NCI-H774 (cell line): ENCODE data around the gene BSN.

Source experiments
- DNase-seq: peaks from one replicate; lab custom pipeline; 2025; lab: John Stamatoyannopoulos, UW

The BSN gene

DNA sequence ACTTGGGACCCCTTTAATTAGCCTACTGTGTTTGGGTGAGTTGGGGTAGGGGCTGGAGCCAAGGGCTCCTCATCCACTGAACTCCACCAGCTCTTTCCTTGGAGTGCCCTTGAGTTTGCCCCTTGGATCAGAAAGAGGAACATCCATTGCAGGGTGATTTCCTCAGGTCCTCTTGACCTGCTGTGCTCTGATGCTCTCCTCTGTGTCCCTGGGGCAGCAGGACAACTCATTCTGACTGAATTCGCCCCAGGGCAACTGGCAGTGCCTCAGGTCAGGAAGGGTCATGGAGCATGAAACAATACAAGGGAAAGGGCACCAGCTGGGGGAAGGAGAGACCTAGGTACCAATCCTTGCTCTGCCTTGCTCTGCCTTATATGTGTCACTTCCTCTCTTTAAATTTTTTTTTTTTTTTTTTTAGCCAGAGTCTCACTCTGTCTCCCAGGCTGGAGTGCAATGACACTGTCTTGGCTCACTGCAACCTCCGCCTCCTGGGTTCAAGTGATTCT, 47.8 kb downstream of the BSN start:
- DNase-seq, result no peak

DNA sequence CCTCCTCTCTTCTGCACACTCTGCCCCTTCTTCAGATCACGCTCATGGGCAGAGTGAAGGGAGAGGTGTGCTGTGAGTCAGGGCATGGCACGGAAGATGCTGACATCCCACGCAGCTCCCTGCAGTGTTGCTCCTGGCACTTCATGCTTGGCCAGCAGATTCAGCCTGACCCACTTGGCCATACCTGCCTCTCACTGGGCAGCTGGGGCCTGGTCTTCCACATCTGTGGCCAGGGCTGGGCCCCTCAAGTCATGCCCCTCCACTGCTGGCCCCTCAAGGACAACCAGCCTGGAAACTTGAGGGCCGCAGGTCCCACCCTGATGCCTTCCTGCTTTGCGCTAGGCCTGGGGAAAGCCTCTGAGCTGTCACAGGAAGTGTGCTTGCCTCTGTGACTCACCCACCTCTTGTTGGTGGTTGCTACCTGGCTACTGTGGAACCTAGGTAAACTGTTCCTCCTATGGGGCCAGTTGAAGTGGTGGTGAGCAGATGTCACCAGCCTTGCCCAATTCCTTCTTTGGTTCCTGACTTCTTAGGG, 48.7 kb downstream of the BSN start:
- no peak for DNase-seq

DNA sequence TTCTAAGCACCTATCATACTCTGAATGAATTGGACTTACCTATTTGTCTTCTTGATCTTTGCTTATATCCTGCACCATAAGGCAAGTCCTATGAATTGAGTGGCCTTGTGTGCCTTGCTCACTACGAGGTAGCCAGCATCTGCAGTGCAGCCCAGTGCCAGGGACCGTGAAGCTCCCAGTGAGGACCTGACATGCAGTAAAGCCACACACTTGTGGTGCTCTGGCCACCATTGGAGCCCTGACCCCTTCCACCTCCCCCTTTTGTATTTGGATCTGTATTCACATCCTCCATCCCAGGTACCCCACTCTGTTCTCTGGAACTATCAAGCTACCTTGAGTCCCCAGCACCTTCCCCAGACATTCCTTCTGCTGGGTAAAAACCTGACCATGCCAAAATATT, 52.1 kb downstream of the BSN start:
- no peak for DNase-seq

DNA sequence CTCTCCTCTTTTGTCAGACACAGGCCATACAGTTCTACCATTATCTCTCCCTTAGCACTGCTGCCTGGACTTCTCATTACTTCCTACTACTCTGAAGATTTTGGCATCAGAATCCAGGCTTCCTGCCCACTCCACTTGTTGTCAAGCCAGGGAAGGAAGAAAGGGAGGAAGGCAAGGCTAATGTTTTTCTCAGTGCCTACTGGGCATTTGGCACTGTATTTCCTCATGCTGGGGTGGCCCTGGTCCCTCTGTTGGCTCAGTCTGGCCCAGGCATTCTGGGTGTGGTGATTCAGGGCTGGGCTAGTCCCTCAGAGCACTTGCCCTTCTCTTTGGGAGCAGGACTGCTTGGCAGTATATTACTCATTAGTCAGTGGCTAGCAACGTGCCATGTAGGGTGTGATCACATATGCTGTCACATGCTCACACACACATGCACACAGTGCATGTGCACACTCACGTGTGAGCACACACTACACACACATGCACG, 52.9 kb downstream of the BSN start:
- no peak for DNase-seq

DNA sequence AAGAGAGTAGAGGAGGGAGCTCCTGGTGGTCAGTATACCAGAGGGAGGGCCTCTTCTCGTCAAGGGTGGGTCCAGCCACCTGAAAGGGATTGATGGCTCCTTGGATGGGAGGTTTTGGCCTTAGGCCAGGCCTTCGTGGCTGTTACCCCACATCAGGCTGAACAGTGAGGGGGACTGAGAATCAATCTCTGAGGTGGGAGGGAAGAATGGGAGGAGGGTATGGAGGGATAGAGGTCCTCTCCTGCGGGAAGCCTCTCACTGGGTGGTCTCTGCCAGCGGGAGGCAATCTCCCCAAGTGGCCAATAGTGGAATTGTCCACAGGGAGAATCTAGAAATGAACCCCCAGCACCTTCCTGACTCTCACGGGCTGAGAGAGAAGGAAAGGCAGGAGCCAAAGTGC, 53.5 kb downstream of the BSN start:
- no peak for DNase-seq

DNA sequence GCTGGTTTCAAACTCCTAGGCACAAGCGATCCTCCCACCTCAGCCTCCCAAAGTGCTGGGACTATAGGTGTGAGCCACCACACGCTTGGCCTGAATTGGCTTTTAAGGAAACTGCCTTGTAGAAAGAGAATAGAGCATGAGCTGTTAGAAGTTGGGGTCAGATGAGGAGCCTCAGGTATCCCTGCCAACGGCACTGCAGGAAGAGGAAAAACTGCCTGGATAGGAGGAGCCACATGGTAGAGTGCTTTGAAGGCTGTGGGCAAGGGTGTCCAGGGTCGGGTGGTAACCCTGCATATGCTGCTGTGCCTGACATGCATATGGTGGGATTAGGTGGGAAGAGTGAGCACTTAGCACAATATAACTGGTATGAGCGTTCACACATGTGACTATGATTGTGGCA, 55.0 kb downstream of the BSN start:
- no peak for DNase-seq

DNA sequence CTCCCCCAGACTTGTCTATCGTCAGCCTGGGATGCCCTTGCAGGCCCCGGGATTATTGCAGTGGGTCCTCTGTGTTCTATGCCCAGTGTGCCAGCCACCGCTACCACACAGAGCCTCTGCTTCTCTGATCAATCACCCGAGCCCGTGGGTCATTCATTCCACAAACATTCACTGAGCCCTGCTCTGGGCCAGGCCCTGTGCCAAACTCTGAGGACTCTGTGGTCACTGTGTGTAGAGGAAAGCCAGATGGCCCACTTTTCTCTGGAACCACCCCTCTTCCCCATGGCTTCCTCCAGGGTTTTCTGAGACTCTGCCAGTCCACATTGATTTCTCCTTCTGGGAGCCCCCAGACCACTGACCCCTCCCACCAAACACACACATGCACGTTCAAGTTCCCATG, 55.5 kb downstream of the BSN start:
- DNase-seq, result no peak

DNA sequence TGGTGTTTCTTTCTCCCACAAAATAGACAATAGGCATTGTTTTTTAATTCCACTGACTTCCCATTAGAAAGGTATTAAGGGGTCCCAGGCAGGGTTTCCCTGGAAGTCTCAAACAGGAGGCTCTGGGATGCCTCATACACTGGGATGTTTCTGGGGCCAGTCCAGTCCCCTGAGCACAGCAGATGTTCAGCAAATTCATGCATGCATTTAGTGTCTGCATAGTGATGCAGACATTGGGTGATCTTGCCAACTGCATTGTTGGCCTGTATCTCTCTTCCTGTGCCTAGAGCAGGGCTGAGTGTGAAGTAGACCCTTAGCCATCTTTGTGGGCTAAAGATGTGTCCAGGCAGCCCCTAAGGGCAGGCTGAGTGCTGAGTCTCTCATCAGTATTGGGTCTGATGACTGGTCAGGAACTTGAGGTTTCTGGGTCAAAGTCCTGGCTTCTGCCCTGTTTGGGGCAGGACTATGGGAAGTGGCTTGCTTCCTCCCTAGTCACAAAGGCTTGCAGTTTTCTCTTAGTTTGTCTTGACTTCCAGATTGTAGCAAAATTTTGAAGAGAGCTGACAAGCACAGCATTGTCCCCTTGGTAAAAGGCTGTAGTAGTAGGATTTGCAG, 56.5 kb downstream of the BSN start:
- no peak for DNase-seq

DNA sequence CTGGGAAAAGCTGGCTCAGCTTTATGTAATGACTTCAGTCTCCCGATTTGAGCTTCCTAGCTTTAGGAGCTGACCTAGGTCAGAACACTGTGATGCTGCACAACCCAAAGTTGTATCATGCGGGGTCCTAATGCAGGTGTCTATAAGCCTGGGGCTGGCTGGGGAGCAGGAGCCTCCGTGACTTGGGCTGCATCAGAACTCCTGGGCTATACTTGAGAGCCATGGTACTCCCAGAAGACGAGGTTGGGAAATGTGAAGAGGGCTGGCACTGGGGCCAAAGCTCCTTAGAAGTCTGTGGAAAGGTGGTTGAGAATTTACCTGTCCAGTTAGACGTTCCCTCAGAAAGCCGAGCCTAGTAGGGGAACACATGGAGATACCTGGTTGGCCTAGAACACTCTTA, 57.0 kb downstream of the BSN start:
- DNase-seq, result no peak

DNA sequence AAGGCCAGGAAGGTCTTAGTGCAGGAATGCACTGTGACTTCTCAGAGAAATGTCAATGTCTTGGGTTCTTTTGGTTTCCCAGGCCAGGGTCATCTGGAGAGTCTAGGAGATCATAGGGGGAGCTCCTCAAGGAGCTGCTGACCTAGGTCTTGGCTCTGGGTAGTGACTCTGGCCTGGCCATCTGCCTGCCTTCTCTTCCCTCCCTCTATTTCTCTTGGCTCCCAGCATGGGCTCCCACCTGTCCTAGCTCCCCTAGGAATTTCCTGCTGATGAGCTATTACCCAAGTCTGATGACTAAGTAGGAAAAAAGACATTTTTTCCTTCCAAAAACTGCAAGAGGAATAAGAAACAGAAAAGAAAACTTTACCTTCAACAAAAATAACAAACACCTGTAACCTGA, 57.4 kb downstream of the BSN start:
- DNase-seq, result no peak

DNA sequence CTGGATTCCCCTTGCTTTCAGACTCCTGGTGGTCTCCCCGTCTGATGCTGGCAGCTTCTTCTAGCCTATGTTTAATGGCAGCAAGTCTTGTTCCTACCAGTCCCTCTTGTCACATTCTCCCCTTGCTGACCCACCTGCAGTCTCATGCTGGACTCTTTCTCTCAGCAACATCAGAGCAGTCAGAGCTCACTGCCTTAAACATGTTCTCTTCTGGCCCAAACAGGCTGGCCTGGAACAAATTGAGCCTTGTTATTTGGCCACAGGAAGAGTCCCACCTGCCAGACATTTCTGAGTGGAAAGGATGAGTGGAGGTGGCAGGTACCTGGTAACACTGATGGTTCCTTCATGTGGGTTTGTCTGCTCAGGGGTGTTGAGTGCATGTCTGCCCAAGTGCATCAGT, 60.7 kb downstream of the BSN start:
- no peak for DNase-seq

DNA sequence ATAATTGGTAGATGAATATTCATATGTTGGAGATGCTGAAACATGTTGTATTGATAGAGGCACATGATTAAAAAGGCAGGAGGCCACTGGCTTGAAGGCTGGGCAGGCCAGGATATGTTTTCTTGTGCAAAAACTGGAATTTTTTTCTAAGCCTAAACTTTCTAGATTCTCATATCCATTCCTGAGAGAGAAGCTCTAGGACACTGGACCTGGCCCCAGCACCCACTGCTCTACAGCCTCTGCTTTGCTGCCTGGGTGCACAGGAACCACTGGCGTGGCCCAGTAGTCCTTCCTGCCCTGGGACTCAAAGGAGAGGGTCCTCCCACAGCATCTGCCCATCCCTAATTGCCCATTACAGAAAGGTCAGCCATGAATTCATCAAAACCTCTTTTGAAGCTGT, 61.8 kb downstream of the BSN start:
- DNase-seq, result no peak

DNA sequence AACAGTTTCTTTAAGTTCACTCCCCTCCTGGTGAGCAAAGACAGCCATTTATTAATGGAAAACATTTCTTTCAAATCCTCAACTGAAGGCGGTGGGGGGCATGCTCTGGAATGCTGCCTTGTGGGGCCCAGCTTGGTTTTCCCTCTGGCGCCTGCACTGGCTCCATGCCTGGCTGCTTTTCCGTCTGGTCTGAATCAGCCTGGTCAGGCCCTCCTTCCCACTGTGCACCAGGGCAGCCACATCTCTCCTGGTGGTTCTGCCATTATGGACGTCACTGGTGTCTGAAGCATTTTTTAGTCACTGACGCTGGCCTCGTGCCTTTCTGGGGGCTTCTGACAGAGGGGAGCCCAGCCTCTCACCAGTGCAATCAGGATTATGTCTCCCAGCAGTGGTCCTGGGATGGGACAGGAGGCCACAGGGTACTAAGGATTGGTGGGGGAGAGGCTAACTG, 62.2 kb downstream of the BSN start:
- DNase-seq, result no peak

DNA sequence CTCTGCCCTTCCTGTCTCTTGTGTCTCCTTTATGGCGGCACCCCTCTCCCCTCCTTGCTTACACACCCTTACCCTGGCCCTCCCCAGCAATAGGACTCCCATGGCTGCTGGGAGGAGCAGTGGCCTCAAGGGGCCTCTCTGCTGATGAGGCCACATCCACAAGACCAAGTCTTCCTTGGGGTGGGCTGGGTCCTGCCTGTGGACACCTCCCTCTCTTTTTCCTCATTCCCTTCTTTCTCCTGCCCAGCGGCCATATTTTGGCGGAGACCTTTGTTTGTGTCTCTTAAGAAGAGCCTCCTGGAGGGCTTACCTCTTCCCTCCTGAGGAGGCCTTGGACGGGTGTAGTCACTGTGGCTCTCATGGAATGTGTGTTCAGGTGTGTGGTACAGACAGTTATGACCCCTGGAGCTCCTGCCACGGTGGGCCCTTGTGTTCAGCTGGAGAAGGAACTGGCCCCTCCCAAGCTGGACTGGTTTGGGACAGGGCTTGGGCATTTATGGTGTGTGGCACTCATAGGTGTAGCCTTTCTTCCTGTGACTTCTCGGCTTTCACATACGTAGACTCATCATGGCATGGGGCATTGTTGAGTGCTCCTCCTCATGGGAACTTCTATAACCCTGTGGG, 63.2 kb downstream of the BSN start:
- DNase-seq, result no peak

DNA sequence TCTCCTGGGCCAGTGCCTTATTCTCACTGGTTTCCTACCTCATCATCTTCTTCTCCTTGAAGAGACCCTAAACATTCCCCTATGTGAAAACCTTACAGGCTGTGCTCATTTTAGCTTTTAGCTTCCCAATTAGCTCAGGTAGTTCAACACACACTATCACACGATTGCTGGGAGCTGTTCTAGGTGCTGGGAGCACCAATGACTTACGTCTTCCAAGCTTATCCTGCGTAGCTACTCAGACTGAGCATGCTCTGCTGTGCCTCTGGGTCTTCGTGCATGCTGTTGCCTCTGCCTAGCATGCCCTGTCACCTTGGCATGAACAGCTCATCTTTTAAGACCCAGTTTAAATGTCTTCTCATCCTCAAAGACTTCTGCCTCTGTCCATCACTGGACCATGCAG, 64.1 kb downstream of the BSN start:
- no peak for DNase-seq

DNA sequence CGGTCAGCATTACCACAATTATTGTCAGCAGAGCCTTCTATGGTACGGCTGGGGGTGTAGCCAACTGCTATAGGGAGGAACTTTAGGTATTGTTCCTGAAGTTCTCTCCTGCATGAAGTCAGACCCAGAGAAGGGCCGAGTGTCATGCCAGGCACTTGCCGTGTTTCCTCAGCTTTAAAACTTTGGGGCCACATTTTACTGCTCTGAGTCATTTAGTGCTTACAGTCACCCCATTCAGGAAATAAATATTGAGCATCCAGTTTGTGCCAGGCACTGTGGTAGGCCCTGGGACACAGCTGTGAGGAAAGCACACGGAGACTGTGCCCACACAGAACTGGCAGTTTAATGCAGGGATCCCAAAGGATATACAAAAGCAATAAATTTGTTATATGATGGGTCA, 65.4 kb downstream of the BSN start:
- DNase-seq, result no peak

DNA sequence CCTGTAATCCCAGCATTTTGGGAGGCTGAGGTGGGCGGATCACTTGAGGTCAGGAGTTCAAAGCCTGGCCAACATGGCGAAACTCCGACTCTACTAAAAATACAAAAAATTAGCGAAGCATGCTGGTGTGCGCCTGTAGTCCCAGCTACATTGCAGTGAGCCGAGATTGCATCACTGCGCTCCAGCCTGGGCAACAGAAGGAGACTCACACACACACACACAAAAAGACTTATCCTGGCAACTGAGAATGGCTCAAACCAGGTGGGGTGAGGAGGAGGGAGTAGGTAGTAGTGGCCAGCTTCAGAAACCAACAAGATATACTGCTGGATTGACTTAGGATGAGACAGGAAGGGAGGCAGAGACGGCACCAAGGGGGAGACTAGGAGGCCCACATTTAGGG, 66.5 kb downstream of the BSN start:
- no peak for DNase-seq

DNA sequence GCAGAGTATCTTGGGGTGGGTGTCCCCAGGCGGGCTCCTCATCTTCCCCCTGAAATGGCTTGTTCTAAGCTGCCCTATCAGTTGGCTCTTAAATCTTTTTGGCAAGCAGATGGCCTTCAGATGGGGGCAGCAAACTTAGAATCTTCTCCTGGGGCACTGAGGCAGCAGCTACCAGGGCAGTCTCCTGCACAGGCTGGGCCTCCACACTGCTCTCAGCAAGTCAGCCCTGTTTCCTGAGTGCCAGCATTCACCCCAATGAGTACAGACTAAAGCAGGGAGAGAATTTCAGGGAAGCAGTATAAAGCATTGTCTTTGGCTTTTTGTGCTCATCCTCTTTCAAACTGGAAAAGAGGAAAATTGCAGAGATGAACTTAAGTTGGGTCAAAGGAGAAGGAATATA, 68.8 kb downstream of the BSN start:
- DNase-seq, result no peak

DNA sequence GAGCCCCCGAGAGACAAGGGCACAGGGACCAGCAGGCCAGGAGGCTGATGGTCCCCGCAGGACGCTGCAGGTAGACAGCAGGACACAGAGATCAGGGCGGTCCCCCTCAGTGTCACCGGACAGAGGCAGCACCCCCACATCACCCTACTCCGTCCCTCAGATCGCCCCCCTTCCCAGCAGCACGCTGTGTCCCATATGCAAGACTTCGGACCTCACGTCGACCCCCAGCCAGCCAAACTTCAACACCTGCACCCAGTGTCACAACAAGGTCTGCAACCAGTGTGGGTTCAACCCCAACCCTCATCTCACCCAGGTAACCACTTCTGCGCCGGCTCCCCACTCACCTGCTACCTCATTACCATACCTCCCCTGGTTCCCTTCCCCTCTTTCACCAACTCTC, 70.8 kb downstream of the BSN start:
- no peak for DNase-seq

DNA sequence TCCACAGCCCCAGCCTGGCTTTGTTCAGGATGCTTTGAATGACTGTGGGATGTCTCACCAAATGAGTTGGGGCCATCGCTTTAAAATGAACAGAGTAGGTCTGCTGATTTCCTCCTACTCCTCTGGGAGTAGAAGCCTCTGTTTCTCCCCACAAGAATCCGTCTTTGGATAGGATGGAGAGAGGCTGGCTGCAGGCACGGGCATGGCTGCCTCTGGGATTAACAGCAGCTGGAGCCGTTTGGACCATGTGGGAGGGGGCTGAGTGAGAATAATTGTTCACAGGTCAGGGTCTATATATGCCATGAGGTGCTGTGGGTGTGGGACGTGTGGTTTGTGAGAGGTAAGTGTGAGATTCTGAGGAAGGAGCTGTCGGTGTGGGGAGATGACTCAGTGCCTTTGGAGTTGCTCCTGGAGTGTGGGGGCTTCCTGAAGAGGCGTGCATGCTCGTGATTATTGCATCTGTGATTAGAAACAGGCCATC, 71.9 kb downstream of the BSN start:
- DNase-seq, result no peak

DNA sequence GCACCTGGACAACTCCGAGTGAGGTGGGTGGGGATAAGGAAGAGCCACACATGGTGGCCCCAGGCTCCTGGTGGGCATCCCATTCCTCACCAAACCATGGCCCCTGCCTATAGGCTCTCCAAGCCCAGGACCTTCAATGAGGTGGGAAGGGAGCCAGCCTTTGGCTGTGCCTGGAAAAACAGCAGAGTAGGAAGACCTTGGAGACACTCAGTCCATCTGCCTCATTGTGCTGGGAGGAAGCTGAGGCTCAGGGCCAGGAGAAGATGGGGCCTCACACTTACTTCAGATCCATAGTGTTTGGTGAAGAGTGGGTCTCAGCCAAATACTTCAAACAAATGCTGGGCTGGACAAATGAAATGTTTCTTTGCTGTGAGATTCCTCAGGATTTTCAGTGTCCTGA, 72.5 kb downstream of the BSN start:
- DNase-seq, result no peak

DNA sequence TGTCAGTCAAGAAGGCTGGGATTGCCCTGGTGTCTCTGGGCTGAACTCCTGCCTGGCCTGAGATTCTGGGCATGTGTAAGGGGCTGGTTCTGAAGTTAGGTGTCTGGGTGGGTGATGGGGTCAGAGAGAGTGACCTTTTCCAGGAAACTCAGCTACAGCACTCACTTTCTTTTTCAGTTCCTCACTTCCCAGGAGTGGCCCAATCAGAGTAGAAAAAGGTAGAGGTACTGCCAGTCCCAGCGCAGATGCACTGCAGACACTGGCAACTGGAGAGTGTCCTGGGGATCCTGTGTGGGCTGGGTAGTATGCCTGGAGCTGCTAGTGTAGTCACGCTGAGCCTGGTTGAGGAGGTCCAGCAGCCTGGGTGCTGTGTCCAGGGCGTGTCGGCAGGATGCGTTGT, 73.4 kb downstream of the BSN start:
- no peak for DNase-seq

DNA sequence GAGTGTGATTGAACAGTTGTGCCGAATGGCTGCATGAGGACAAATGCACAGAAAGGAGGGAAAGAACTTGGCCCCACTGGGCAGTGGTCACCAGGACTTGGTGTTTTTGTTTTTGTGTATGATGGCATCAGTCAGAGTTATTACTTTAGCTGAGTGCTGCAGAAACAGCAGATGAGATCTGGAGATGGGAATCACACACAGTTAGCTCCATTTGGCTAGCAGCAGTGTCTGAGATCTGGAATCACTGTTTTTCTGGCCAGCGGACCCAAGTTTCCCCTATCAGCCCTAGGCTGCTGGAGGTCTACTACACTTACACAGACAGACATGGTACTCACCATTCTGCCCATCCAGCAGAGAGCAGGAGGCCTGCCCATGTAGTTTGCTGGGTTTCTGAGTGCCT, 74.0 kb downstream of the BSN start:
- no peak for DNase-seq

DNA sequence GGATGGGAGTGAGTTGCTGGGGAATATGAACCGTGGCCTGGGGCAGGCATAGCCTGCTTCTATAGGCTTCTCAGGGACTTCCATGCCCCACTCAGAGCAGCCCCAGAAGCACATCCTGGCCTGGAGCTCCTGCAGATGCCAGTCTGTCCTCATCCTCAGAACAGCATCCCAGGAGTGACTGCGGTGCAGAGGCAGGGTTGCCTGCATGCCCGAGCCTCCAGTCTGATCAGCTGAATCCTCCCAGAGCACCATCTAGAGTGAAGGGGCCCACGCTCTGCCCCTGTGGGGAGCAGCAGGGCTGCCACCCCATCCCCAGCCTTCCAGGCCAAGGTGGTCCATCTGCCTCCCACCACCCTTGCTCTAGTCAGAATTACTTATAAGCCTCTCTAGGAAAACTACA, 75.2 kb downstream of the BSN start:
- no peak for DNase-seq
